ENCODE data around the gene MAN1A2.
"Not testable (repeated sequence)": the region's sequence is repeated elsewhere in the genome, so short reads cannot be mapped to it uniquely, and the experiment has no call there.

Gene MAN1A2

GRCh38 chr1:117556976-117557375 is 189.7 kb downstream of the MAN1A2 start:
- DNase-seq (ENCODE audit: low read depth, low spot score), result no peak

GRCh38 chr1:117558451-117558850 is 191.2 kb downstream of the MAN1A2 start:
- not testable (repeated sequence) for DNase-seq (ENCODE audit: low read depth, low spot score)

- DNase-seq (ENCODE audit: low read depth, low spot score), result no peak
Observed at GRCh38 chr1:117559139-117559538, 191.9 kb downstream of the MAN1A2 start.

GRCh38 chr1:117559985-117560384 is 192.7 kb downstream of the MAN1A2 start:
- no peak for DNase-seq (ENCODE audit: low read depth, low spot score)

GRCh38 chr1:117561071-117561470 is 193.8 kb downstream of the MAN1A2 start:
- no peak for DNase-seq (ENCODE audit: low read depth, low spot score)

GRCh38 chr1:117561551-117561950 is 194.3 kb downstream of the MAN1A2 start:
- DNase-seq (ENCODE audit: low read depth, low spot score), result no peak

- no peak for DNase-seq (ENCODE audit: low read depth, low spot score)
Observed at GRCh38 chr1:117562581-117563491, 195.6 kb downstream of the MAN1A2 start.

GRCh38 chr1:117563492-117563875 is 196.2 kb downstream of the MAN1A2 start:
- no peak for DNase-seq (ENCODE audit: low read depth, low spot score)

GRCh38 chr1:117564227-117565075 is 197.2 kb downstream of the MAN1A2 start:
- DNase-seq (ENCODE audit: low read depth, low spot score), result no peak

GRCh38 chr1:117565076-117565556 is 197.9 kb downstream of the MAN1A2 start:
- no peak for DNase-seq (ENCODE audit: low read depth, low spot score)

- DNase-seq (ENCODE audit: low read depth, low spot score), result no peak
Observed at GRCh38 chr1:117565745-117566455, 198.7 kb downstream of the MAN1A2 start.

- DNase-seq (ENCODE audit: low read depth, low spot score), result no peak
Observed at GRCh38 chr1:117566556-117566955, 199.3 kb downstream of the MAN1A2 start.

GRCh38 chr1:117567435-117567834 is 200.2 kb downstream of the MAN1A2 start:
- DNase-seq (ENCODE audit: low read depth, low spot score), result no peak

GRCh38 chr1:117567976-117568375 is 200.7 kb downstream of the MAN1A2 start:
- no peak for DNase-seq (ENCODE audit: low read depth, low spot score)

GRCh38 chr1:117568999-117569398 is 201.8 kb downstream of the MAN1A2 start:
- DNase-seq (ENCODE audit: low read depth, low spot score), result no peak

GRCh38 chr1:117569856-117570255 is 202.6 kb downstream of the MAN1A2 start:
- no peak for DNase-seq (ENCODE audit: low read depth, low spot score)

GRCh38 chr1:117570988-117571409 is 203.8 kb downstream of the MAN1A2 start:
- peak; percentile 27 for DNase-seq (ENCODE audit: low read depth, low spot score)

GRCh38 chr1:117571496-117571895 is 204.2 kb downstream of the MAN1A2 start:
- DNase-seq (ENCODE audit: low read depth, low spot score), result no peak

GRCh38 chr1:117572546-117572945 is 205.3 kb downstream of the MAN1A2 start:
- DNase-seq (ENCODE audit: low read depth, low spot score), result no peak

GRCh38 chr1:117573386-117574023 is 206.3 kb downstream of the MAN1A2 start:
- DNase-seq (ENCODE audit: low read depth, low spot score), result peak; percentile 22

- peak; percentile 47 for DNase-seq (ENCODE audit: low read depth, low spot score)
Observed at GRCh38 chr1:117574161-117574835, 207.0 kb downstream of the MAN1A2 start.
